ENCODE results near the gene FXYD6.

Gene FXYD6

DNA sequence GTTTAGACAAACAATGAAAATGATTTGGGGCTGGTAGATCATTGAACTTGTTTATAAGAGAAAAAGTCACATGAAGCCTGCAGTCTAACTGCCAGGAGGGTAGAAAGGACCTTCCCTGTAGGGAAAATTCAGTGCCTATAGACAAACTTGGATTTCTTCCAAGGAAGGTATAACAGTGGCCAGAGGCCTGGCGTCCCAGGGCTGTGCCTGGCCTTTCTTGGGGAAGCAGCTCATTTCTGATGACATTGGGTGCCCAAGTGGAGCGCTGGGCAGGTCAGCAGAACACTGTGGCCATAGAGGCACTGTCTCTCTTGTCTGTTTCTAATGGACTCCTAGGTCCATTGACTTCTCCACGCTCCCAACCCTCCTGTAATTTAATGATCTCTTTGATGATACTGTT lies 6.6 kb upstream of the FXYD6 start:
- DNase-seq, result no peak

DNA sequence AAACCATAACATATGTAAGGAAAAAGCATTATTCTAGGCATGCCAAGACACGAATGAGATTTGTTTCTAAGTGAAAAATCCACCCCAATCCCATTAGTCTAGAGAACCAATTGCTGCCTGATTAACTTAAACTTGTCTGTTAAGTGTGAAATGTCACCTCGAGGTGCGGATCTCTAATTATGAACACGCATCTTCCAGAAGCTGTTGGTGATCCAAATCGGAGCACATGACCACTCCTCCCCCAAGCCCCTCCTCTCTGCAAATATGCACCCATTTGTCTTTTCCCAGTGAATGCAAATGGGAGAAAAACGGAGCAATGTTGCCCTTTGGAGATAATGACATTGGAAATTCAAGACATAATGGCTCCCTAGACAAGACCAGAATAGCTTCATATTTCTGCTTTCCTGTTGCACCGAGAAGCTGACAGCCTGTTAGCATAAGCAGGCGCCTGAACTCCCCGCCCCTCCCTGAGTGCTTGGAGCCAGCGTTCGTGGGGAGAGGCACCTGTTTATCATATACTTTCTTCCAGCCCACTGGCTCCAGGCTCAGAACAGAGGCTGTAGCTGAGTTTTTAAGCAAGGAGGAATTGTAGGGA lies 6.0 kb upstream of the FXYD6 start:
- DNase-seq, result no peak

DNA sequence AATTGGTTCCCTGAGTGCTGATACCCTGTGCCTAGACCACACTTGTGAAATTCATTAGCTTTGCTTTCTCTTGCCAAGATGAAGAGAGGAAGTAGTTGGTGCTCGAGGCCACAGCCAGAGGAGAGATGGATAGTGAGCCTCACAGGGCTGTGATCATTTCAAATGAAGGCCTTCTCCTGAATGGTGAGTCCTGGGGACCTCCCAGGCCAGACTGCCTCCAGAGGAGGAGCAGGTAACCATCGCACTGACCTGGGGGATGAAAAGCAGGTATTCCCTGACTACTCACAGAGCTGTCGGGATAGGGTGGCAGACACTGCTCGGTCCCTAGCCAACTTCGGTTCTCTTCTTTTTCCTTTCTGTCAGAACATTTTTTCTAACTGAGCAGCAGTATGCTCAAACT lies 4.8 kb upstream of the FXYD6 start:
- DNase-seq, result no peak

DNA sequence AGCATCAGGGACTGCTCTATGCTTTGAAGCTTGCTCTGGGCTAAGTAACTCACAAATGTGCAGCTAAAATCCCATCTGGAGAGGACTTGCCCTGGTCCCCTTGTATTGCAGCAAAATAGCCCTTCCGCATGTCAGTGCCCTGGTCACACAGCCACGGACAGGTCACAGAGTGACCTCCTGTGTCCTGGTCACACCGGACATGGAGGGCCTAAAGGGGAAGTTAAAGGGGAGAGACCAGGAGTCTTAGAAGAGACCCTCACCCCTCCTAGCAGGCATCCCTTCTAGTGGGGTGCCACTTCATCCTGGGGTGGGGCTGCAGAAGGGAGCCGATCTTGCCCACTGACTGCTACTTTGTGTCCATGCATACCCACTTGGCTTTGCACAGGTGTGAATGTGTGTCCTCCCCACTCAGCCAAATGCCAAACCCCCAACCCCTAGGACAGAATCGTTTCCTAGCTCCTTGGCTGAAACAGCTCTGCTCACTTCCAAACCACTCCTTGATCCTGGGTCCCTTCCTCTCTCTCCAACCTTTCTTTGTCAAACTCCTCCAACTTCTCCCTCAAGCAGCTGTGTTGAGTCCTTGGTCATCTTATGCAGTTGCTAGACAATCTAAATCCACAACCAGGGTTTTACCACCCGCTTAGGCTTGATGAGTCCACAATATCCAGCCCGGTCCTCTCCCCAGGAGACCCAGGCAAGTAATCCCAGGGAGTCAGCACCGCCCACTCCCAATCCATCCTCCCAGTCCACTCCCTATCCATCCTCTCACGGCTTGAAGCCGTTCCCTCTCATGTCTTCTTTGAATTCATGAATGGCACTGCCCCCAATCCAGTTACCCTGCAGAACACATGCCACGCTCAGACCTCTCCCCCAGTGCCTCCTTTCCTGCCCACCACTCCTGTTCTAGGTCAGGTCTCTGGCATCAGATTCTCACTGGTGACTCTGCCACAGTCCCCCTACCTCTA lies 3.3 kb upstream of the FXYD6 start:
- DNase-seq, result no peak

DNA sequence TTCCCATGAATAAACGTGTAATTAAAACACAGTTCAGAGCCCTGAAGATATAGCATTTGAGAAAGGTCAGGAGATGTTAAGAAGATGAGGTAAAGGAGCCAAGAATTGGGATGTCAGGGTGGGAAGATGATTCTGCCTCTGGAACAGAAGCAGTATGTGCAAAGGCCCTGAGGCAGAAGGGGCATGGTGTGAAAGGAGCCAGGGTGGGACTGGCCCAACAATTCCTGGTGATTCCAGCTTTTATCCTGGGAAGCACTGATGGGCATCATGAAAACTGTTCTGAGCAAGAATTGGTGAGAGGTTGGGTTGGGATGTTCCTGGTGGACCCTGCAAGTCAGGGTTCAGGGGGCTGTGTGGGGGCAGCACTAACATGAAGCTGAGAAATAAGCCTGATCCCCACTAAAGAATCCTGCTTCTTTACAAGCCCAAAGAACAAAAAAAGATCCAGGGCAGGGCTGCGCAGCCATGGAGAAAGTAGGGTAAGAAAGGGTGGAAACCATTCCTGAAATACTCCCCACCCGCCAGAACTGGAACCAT lies 2.5 kb upstream of the FXYD6 start:
- DNase-seq, result no peak

DNA sequence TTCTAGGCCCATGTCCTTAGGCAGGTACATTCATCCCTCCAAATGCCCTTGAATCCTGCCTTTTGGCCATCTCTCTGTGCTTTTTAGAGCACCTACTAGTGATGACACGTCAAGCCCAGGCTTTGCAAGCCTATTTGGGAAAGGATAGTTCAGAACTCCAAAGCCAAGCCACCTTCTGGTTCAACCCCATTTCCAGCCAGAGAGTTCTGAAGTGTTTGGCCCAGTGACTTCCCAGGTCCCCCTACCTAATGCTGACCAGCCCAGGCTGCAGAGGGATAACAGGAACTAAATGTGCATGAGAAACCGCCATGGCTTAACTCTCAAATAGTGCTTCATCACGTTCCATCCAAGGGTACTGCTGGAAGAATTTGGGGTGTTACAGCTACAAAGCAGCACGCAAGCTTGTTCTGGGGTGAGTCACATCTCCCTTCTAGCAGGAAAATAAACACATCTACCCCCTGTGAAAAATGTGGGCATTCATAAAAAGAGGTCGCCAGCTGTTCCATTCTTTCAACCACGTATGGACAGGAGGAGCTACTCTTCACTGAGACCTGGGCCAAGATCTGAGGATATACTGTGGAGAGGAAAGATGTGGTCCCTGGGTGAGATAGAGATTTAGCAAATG lies 2.0 kb upstream of the FXYD6 start:
- no peak for DNase-seq

DNA sequence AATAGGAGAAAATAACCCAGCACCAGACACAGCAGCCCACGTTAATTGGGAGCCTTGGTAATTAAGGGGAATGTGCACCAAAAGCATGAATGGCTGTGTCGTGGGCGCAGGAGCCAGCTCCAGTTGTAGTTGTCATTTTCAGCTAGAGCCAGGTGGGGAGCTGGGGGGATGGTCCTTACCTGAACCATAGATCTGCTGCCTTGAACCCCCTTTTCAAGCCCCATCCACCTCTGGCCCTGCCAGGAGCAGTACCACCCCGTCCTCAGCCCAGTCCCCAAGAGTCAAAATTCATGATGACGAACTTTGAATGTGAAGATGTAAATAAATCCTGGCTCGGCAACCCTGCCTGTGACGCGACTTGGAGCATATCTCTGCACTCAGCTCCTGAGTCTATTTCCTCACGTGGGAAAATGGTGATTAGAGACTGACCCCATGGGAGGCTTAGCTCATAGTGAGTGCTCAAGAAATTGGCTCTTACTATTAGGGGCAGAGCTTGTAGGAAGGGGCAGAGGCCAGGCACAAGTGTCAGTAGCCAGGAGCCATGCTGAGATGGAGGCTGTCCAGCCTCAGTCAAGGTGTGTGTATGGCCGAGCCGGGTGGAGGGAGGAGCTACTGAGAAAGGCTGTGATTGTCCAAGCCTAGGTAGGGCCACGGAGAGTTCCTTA lies 794 bp upstream of the FXYD6 start:
- DNase-seq, result no peak

DNA sequence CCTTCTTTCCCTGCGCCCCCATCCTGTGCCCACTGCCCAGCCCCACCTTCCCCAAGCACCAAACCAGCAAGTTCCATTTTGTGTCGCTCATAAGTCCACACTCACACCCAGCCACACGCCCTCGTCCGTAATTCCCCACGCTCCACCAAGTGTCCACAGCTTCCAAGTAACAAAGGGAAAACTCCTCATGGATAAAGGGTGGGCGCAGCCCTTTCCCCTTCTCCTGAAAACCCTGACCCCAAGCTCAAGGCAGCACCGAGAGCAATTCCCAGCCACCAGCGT lies 458 bp downstream of the FXYD6 start:
- no peak for DNase-seq

DNA sequence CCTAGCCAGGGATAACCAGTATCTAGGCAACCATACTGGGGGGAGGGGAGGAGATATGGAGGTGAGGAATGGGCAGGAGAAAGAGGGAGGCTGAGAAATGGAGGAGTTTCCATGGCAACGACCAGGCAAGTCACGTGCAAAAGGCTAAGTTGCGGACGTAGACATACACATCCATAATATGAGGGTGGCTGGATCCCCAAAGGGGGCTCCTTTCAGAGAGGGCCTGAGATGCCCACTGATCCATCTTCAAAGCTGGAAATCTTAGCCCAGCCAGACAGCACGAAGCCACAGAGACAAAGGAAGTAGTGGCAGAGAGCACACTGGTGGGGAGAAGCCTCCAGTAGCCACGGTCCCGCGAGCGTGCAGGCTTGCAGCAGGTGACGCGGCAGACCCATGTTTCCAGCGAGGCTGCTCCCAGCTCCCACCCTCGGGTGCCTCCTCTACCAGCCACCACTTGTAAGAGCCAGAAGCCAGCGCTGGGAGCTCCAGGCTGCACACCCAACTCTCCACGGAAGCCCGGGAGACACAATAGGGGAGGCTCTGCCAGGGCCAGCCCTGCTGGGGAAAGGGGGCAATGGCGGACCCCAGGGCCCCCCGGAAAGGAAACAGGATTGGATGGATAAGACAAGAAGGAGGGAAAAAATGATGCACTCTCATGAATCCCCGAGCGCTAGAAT lies 938 bp downstream of the FXYD6 start:
- no peak for DNase-seq

DNA sequence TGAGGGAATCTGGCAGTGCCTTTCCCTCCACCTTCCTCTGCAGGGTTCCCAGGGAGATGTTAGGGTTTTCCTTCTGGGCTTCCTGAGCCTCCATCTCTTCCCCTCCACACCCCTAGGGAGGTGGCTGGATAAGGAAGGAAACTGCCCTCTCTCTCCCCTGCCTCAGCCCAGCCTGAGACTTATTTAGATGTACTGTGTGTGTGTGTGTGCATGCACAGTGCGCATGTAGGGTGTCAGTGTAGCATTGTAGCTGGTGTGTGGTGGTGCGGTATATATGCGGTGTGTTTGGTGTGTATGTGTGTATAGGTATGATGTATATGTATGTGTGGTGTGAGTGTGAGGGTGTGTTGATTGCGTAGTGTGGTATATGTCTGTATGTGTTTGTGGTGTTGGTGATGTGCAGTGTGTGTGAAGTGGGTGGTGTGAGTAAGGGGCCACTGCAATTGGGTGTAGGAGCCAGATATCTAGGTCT lies 1.5 kb downstream of the FXYD6 start:
- no peak for DNase-seq

DNA sequence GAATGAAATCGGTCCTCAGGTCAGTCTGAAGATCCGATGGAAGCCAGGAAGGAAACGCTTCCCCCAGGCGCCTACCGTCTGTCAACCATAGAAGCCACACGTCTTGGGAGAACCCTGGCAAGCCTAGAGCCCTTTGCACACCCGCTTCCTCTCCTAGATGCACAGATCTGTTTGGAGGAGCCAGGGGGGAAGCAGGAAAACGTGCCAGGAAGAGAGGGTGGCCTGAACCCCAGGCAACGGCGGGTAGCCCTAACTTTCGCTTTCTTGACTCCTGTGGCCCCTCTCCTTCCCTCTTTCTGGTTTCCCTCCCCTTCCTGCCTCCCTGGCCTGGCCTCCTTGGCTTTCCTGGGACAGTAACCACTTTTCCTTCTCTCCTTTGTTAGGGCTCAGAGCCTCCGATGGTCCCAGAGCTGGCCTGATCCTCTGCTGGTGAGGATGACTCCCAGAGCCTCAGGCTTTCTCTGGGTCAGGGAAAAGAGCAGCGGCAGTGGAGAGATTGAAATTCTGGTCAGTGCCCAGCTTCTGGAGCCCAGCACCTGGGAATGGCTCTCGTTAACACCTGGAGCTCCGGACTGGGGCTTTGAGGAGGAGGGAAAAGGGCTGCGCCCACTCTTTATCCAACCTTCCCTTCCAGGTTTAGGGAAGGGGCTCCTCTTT lies 2.1 kb downstream of the FXYD6 start:
- DNase-seq, result no peak

DNA sequence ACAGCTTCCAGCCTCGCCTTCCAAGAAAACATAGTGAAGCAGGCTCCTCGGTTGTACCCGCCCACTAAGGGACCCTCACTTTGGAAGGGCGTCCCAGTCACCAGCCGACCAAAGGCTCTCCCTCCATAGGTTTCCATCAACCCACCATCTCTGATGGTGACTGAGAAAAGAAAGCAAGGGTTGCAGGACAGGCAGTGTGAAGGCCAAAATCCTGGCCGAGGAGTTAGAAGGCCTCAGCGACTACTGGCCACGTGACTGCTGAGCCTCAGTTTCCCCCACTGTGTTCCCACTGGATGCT lies 2.7 kb downstream of the FXYD6 start:
- no peak for DNase-seq

DNA sequence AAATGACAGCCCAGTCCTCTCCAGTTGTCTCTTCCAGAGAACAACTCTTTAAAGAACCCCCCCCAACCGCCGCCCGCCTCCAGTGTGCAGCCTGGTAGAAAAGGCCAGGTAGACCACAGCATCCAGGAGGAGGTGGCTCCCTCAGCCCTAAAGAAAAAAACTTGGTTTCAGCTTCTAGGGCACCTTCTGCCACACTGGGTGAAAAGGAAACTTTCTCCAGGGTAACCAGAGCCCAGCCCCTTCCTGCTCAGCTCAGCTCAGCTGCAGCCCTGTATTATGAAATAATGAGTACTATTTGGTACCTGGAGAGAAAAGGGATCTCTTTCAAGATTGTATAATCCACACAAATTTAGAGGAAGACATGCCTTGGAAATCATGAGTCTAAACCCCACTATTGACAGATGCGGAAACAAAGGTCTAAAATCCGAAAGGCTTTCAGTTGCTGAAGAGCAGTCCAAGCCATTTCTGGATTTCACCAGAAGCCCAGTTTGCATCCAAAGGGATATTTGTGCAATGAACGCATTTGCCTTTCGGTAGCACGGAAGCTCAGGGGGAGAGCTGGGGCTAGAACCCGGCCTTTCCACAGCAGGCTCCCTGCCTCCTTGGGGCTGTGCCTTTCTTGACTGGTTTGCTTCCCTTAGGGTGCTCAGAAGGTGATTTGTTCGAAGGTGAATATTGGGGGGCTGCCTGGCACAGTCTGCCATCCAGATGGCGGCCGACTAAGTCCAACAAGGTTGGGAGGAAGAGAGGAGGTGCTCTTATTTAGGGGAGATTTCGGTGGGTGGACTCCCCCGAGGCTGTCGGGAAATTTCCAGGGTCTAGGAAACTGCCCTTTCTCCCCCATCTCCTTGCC lies 3.3 kb downstream of the FXYD6 start:
- DNase-seq, result no peak

DNA sequence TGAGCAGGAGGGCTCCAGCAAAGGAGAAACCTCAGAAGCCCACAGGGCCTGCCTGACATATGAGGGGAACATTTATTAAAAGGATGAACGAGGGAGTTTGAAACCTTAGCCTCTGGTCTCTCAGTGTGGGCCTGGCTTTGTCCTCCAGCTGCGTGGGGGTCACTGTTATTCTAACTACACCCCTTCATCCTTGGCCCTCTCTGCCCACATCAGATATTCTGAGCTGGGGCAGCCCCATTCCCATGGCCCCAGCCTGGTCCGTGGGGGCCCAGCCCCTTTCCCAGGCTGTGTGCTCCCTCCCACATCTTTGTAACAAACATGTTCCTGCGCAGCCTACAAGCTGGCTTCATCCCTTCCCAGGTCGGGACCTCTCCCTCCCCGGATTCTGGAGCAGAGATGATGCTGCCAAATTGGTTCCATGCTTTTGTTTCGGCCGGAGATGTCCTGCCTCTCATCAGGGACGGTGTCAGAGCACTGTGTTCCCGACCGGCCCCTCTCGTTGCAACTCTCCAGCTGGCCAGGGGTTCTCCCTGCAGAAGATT lies 4.0 kb downstream of the FXYD6 start:
- DNase-seq, result no peak

DNA sequence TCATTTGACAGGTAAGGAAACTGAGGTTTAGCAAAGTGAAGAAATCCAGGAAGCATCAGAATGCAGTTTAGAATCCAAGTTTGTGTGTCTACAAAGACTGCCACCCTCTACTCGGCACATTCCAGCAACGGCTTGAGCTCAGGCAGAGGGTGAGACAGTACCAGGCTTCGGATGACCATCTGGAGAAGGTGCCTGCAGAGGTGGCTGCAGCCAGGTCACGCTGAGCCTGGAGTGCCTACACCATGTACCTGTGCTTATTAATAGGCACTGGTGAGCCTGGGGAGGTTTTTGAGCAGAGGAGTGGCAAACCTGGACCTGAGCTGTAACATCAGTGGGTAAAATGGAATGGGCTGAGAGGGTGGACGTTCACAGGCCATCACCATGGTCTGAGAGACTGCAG lies 4.7 kb downstream of the FXYD6 start:
- DNase-seq, result no peak

DNA sequence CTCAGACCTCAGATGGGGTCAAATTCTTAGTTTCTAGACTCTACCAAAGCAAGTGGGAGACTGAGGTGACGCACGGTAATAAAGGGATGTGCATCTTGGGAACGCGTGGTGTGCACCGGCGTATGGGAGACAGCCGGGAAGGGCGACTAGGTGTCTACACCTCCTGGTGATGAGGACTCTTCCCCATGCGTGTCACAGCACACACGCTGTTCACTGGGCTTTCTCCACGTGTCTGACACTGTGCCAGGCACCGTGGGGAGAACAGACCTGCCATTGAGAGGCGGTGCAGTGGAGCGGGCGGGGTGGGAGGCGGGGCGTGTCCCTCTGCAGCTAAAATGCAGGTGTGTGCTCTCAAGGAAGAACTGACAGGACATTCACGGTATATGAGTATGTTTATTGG lies 5.3 kb downstream of the FXYD6 start:
- no peak for DNase-seq

DNA sequence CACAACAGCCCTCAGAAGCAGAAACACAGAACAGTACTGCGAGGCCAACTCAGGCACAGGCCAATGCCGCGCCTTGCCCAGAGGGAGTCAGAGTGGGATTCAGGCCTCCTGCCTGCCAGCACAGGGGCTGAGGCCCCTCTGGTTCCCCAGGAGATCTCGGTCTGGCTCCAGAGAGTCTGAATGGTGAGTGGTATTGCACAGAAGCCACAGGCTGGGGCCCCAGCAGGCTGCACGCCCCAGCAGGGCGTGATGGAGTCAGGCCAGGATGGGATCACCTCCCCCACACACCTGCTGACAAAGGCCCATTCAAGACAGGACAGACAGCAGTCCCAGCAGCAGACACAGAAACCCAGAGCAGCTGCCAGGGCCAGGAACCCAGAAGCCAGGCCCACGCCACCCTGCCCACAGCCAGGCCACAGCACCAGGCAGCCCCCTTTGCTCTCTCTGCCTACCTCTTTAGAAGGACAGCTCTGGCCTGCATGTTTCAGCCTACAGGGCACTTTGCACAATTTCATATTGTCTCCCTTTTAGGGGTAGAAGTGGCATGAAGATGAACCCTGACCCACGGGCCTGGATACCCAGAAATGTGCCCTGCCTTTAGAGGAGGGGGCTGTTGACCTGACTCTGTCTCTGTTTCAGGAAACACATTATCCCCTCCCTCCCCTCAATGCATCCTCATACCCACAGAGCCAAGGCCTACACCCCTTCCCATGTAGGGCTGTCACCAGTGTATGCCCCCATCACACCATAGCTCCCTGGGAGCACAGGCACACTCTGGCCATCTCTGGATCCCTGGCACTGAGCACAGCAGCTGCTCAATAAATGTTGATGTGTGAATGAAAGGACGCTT lies 6.1 kb downstream of the FXYD6 start:
- DNase-seq, result no peak

DNA sequence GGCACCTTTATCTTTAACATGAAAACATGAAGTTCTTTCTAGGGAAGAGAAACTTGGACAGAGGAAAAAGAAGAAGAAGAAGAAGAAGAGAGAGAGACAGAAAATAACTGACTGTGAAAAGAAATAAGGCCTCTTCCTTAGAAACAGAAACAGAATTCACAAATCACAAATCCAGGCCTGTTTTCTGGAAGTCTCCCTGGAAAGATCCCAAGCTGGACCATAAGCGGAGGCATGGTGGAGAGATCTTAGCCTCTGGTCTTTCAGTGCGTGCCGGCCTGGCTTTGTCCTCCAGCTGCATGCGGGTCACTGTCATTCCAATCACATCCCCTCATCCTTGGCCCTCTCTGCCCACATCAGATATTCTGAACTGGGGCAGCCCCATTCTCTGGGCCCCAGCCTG lies 6.9 kb downstream of the FXYD6 start:
- no peak for DNase-seq

DNA sequence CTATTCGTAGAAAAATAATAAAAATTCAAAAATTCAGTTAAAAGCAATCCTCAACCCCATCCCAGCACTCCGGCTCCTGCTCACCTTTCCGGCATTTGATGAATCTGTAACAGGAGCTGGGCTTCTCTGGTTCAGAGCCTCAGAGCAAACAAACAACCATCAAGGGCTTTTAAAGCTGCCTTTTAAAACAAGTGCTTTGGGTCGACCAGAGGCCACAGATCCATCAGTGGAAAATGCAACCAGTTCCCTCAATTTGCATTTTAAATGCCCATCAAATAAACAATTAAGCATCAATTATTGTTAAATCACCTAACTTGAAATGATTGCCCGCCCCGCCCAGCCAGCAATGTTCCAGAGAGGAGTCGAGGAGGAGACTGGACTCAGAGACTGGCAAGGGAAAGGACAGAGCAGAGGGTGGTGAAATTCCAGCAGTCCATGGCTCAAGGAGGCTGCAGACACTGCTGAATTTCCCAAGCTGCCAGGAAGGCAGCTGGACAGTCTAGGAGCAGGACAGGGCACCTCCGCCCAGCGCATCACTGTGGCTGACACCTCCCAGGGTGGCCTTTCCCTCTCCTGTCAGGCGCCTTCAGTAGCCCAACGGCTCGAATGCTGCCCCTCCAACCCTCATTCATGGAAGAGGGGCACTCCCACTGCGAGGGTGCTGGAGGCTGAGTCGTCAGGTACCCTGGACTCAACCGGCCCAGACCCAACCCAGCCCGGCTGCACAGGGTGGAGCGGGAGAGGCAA lies 7.5 kb downstream of the FXYD6 start:
- DNase-seq, result no peak

Measured in fibroblast of skin of right biceps (primary cell).